Caco-2 (cell line): ENCODE data around the gene GREM1. TPM values are rescaled to one million over a fixed set of nuclear protein-coding genes. Genes with fewer than 3 reads are reported as not detected.

Experiments used
- BruUV-seq: library from RNA; stranded (reverse); fragments of 400-500 nt; replicated peaks from 2 replicates; lab custom pipeline; 2021; lab: Mats Ljungman, UMichigan
- CTCF ChIA-PET: fragments of 300-600 bp; sonication (Branson Sonifier 250); formaldehyde crosslinking; loops from one replicate; lab custom pipeline; 2022; ENCODE audit warnings: antibody characterized with exemption; lab: Charles Lee
- POLR2A ChIA-PET: fragments of 300-600 bp; sonication (Branson Sonifier 250); formaldehyde crosslinking; loops from one replicate; lab custom pipeline; 2022; ENCODE audit warnings: antibody characterized with exemption; lab: Charles Lee
- DNase-seq, 2 experiments: peaks; one replicate each; pipeline versions ENCODE4 v3.0.0 to v3.0.0-alpha.2; 2020 to 2022
- H3K27me3 ChIP-seq: replicated peaks from 2 replicates; pipeline ENCODE4 v1.6.0; 2011; ENCODE audit warnings: low read length; ENCODE audit not compliant: control insufficient read depth, insufficient read depth
- H3K36me3 ChIP-seq: 2 replicates; pipeline ENCODE4 v1.5.1; 2011; ENCODE audit warnings: low read length; ENCODE audit not compliant: control insufficient read depth, insufficient read depth
- H3K4me1 ChIP-seq: fragments of 250-450 bp; sonication (Bioruptor Pico); 2 replicates; pipeline ENCODE4 v1.5.1; 2020; ENCODE audit warnings: mild to moderate bottlenecking
- H3K4me3 ChIP-seq: 2 replicates; pipeline ENCODE4 v1.5.1; 2011; ENCODE audit warnings: low read depth, mild to moderate bottlenecking, control low read depth, low read length
- H3K9me3 ChIP-seq: fragments of 250-450 bp; sonication (Bioruptor Pico); 2 replicates; pipeline ENCODE4 v1.5.1; 2020; ENCODE audit warnings: mild to moderate bottlenecking, moderate library complexity
- H3K27ac Mint-ChIP-seq: one replicate; pipeline ENCODE4 v1.8.0; 2022; ENCODE audit warnings: mixed read lengths; ENCODE audit not compliant: unreplicated experiment
- H3K27me3 Mint-ChIP-seq: one replicate; pipeline ENCODE4 v1.8.0; 2022; ENCODE audit warnings: mixed read lengths; ENCODE audit not compliant: insufficient read depth, unreplicated experiment
- H3K36me3 Mint-ChIP-seq: one replicate; pipeline ENCODE4 v1.8.0; 2022; ENCODE audit warnings: mild to moderate bottlenecking, mixed read lengths; ENCODE audit not compliant: insufficient read depth, unreplicated experiment
- H3K4me1 Mint-ChIP-seq: one replicate; pipeline ENCODE4 v1.8.0; 2022; ENCODE audit warnings: low read depth, mixed read lengths; ENCODE audit not compliant: unreplicated experiment
- H3K4me3 Mint-ChIP-seq: one replicate; pipeline ENCODE4 v1.8.0; 2022; ENCODE audit warnings: mild to moderate bottlenecking, moderate library complexity, mixed read lengths; ENCODE audit not compliant: unreplicated experiment
- H3K9me3 Mint-ChIP-seq: one replicate; pipeline ENCODE4 v1.8.0; 2022; ENCODE audit warnings: mixed read lengths; ENCODE audit not compliant: unreplicated experiment
- CTCF ChIP-seq, 2 experiments: fragments of 200-600 bp in 1 of 2; IDR thresholded peaks; 1 replicate in 1 of 2; 2 replicates in 1 of 2; pipeline versions ENCODE4 v1.5.1 to v1.8.0; 2011 to 2022; ENCODE audit warnings: antibody characterized with exemption in 1 of 2, control low read depth in 1 of 2, inconsistent platforms in 1 of 2, low read depth in 1 of 2, low read length in 1 of 2, mild to moderate bottlenecking in 1 of 2, moderate library complexity in 1 of 2; ENCODE audit not compliant: insufficient read depth in 1 of 2, severe bottlenecking in 1 of 2, unreplicated experiment in 1 of 2
- intact Hi-C: fragments of 100-400 bp; cut with micrococcal nuclease; formaldehyde crosslinking; loops from one replicate; pipeline ENCODE4 v1.10.0; 2022; ENCODE audit not compliant: unreplicated experiment
- total RNA-seq: library from RNA; stranded (reverse); gene quantifications from 2 replicates; pipeline ENCODE4 v1.2.3, GENCODE V29; 2022

The GREM1 gene
- total RNA-seq, 1 experiment from 2014 or later, result 0.54 TPM

DNA sequence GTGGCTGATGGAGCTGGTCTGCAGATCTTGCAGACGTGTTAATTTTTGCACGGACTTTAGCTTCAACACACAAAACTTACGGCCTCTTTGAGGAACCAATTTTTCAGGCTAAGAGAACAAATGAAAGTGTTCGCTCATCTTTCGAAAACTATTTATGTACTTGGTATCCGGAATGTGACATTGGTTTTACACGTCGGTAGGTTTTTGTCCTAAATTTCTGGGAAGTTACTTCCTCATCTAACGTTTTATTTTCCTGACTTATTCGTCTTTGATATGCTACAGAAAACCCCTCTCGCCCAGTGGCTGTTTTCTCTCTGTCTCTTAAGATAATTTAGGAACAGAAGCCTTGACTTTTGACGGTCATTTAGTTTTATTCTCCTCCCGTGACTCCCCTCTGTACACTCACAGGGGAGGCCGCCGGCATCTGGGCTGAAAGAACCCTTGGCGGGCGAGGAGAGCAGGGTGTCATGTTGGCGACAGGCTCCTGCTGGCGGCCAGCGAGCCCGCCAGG is 834 bp upstream of the GREM1 start:
- peaks cover 32% of the 10 kb centered on the region for H3K27me3 Mint-ChIP-seq
- H3K4me1 ChIP-seq, result peaks cover 3% of the 10 kb centered on the region; the same call in 1 of the 2 replicates
- POLR2A ChIA-PET, result no interaction called here
- H3K4me3 Mint-ChIP-seq, result peak overlapping the region; percentile 67
- no TSS peak for BruUV-seq
- DNase-seq, result no peak
- H3K4me1 Mint-ChIP-seq, result no peaks in the 10 kb centered on the region
- no peaks in the 10 kb centered on the region for H3K36me3 Mint-ChIP-seq
- intact Hi-C loops, result loop anchor here (5.0 kb wide), 1 partner anchor 55 kb away; no protein-coding TSS in a partner anchor
- no peak overlapping the region for H3K4me3 ChIP-seq
- H3K9me3 Mint-ChIP-seq, result no peaks in the 10 kb centered on the region
- no peak for TF ChIP-seq CTCF (IDR thresholded peaks at IDR 0.05; ENCODE audit: insufficient read depth in 1 of 2, low read depth in 1 of 2, low read length in 1 of 2, severe bottlenecking in 1 of 2, unreplicated experiment in 1 of 2)
- CTCF ChIA-PET, result no interaction called here
- no peak overlapping the region for H3K27ac Mint-ChIP-seq
- H3K9me3 ChIP-seq, result no peaks in the 10 kb centered on the region
- H3K27me3 ChIP-seq, result peaks cover 5% of the 10 kb centered on the region
- no peaks in the 10 kb centered on the region for H3K36me3 ChIP-seq

- intact Hi-C loops, result loop anchor here (5.0 kb wide), 1 partner anchor 56 kb away; no protein-coding TSS in a partner anchor
- DNase-seq, result no peak
- H3K27me3 ChIP-seq, result peaks cover 5% of the 10 kb centered on the region
- no peaks in the 10 kb centered on the region for H3K9me3 Mint-ChIP-seq
- H3K4me3 Mint-ChIP-seq, result peak overlapping the region; percentile 51
- no peaks in the 10 kb centered on the region for H3K36me3 ChIP-seq
- TF ChIP-seq CTCF (IDR thresholded peaks at IDR 0.05; ENCODE audit: insufficient read depth in 1 of 2, low read depth in 1 of 2, low read length in 1 of 2, severe bottlenecking in 1 of 2, unreplicated experiment in 1 of 2), result no peak
- CTCF ChIA-PET, result no interaction called here
- no peaks in the 10 kb centered on the region for H3K9me3 ChIP-seq
- H3K4me1 ChIP-seq, result peaks cover 6% of the 10 kb centered on the region; the same call in 1 of the 2 replicates
- H3K4me1 Mint-ChIP-seq, result no peaks in the 10 kb centered on the region
- H3K27me3 Mint-ChIP-seq, result peaks cover 28% of the 10 kb centered on the region
- no TSS peak for BruUV-seq
- POLR2A ChIA-PET, result no interaction called here
- H3K4me3 ChIP-seq, result peak overlapping the region; percentile 34
- H3K36me3 Mint-ChIP-seq, result no peaks in the 10 kb centered on the region
- no peak overlapping the region for H3K27ac Mint-ChIP-seq
These were observed 520 bp downstream of the GREM1 start for GRCh38 chr15:32718227-32718820.

GRCh38 chr15:32718821-32719716 is 1.3 kb downstream of the GREM1 start:
- peaks cover 6% of the 10 kb centered on the region; the same call in 1 of the 2 replicates for H3K4me1 ChIP-seq
- ChIA-PET CTCF (no interaction called here), POLR2A (no interaction called here)
- H3K4me3 ChIP-seq, result peak overlapping the region; percentile 24
- H3K4me1 Mint-ChIP-seq, result no peaks in the 10 kb centered on the region
- no TSS peak for BruUV-seq
- DNase-seq, result no peak
- TF ChIP-seq CTCF (IDR thresholded peaks at IDR 0.05; ENCODE audit: insufficient read depth in 1 of 2, low read depth in 1 of 2, low read length in 1 of 2, severe bottlenecking in 1 of 2, unreplicated experiment in 1 of 2), result no peak
- peak overlapping the region; percentile 51 for H3K4me3 Mint-ChIP-seq
- H3K9me3 ChIP-seq, result no peaks in the 10 kb centered on the region
- no peaks in the 10 kb centered on the region for H3K36me3 Mint-ChIP-seq
- H3K27me3 Mint-ChIP-seq, result peaks cover 28% of the 10 kb centered on the region
- H3K27me3 ChIP-seq, result peaks cover 5% of the 10 kb centered on the region
- H3K36me3 ChIP-seq, result no peaks in the 10 kb centered on the region
- intact Hi-C loops, result loop anchor here (5.0 kb wide), 1 partner anchor 57 kb away; no protein-coding TSS in a partner anchor
- H3K27ac Mint-ChIP-seq, result no peak overlapping the region
- H3K9me3 Mint-ChIP-seq, result no peaks in the 10 kb centered on the region
